ENCODE data around the gene ACOT2.

DNA sequence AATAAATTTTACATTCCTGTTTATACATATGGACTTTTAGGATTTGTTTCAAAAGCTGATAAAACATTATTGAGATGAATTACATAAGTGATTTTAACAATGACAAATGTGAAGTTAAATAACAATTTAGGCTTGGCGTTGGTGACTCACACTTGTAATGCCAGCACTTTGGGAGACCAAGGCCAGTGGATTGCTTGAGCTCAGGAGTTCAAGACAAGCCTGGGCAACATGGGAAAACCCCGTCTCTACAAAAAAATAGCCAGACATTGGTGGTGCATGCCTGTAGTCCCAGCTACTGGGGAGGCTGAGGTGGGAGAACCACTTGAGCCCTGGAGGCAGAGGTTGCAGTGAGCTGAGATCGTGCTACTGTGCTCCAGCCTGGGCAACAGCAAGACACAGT lies 7.4 kb downstream of the ACOT2 start:
- TF ChIP-seq HOXA7 (CRISPR knock-in tag; IDR thresholded peaks at IDR 0.05) (no peak), CEBPB (IDR thresholded peaks at IDR 0.05) (no peak), RCOR1 (IDR thresholded peaks at IDR 0.05; ENCODE audit: low read depth, low read length) (no peak), POLR2A (IDR thresholded peaks at IDR 0.05; ENCODE audit: low read length) (no peak), NR3C1 (IDR thresholded peaks at IDR 0.05) (no peak), EP300 (IDR thresholded peaks at IDR 0.05) (no peak), CBX8 (IDR thresholded peaks at IDR 0.05) (no peak), JUNB (IDR thresholded peaks at IDR 0.05) (no peak), MAZ (IDR thresholded peaks at IDR 0.05; ENCODE audit: borderline replicate concordance, low read depth, low read length) (no peak), FOSL2 (IDR thresholded peaks at IDR 0.05) (no peak), FOSL2 (CRISPR knock-in tag; IDR thresholded peaks at IDR 0.05) (peak; percentile 36; the same call in 1 of the 2 replicates)
- TF ChIP-seq, protein P1, sequence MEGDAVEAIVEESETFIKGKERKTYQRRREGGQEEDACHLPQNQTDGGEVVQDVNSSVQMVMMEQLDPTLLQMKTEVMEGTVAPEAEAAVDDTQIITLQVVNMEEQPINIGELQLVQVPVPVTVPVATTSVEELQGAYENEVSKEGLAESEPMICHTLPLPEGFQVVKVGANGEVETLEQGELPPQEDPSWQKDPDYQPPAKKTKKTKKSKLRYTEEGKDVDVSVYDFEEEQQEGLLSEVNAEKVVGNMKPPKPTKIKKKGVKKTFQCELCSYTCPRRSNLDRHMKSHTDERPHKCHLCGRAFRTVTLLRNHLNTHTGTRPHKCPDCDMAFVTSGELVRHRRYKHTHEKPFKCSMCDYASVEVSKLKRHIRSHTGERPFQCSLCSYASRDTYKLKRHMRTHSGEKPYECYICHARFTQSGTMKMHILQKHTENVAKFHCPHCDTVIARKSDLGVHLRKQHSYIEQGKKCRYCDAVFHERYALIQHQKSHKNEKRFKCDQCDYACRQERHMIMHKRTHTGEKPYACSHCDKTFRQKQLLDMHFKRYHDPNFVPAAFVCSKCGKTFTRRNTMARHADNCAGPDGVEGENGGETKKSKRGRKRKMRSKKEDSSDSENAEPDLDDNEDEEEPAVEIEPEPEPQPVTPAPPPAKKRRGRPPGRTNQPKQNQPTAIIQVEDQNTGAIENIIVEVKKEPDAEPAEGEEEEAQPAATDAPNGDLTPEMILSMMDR (IDR thresholded peaks at IDR 0.05), result no peak
- TF ChIP-seq, protein P2, sequence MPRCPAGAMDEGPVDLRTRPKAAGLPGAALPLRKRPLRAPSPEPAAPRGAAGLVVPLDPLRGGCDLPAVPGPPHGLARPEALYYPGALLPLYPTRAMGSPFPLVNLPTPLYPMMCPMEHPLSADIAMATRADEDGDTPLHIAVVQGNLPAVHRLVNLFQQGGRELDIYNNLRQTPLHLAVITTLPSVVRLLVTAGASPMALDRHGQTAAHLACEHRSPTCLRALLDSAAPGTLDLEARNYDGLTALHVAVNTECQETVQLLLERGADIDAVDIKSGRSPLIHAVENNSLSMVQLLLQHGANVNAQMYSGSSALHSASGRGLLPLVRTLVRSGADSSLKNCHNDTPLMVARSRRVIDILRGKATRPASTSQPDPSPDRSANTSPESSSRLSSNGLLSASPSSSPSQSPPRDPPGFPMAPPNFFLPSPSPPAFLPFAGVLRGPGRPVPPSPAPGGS (IDR thresholded peaks at IDR 0.05), result no peak
- TF ChIP-seq, protein P3, sequence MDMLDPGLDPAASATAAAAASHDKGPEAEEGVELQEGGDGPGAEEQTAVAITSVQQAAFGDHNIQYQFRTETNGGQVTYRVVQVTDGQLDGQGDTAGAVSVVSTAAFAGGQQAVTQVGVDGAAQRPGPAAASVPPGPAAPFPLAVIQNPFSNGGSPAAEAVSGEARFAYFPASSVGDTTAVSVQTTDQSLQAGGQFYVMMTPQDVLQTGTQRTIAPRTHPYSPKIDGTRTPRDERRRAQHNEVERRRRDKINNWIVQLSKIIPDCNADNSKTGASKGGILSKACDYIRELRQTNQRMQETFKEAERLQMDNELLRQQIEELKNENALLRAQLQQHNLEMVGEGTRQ (IDR thresholded peaks at IDR 0.05), result no peak

Measured in A549 (cell line).